ENCODE measurements around the gene TRANK1. TPM values are rescaled to one million over a fixed set of nuclear protein-coding genes. Genes with fewer than 3 reads are reported as not detected.

TRANK1 gene
- polyA plus RNA-seq, 1 donor (not counting 4 experiments of a cell fraction or from before 2014, with no cell fraction given), result 3.2 TPM

DNA sequence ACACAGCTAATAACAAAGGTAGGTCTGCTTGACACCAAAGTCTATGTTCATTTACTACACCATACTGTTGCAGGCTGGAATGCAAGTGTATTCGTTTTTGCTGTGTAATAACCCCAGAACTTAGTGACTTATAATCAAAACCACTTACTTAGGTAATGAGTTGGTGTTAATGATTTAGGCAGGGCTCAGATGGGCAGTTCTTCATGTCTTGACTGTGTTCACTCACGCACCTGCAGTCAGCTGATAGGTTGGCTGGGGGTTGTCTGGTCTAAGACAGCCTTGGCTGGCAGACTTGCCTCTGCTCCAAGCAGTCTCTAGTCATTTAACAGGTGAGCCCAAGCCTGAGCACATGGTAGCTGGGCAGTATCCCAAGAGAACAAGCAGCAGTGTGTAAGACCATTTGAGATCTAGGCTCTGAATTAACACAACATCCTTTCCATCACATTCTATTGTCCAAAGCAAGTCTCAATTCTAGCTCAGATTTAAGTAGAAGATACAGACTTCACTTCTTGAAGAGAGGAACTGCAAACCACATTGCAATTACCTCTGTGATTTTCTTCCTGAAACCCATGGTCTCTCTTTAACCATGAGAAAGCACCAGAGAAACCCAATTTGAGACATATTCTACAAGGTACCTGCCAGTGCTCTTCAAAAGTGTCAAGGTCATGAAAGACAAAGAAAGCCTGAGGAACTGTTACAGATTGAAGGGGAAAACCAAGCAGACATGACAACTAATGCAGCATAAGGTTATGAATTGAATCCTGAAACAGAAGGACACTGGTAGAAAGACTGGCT is 167.2 kb downstream of the TRANK1 start:
- no peaks in the 10 kb centered on the region for H4K20me1 ChIP-seq (ENCODE audit: control insufficient read depth, extremely low read depth, insufficient read depth, low read length)
- no peak overlapping the region for H2AFZ ChIP-seq (ENCODE audit: control insufficient read depth, low read length)

More for the DNA sequence above, 167.2 kb downstream of the TRANK1 start:
- no peak overlapping the region for H3K27ac ChIP-seq (ENCODE audit: control insufficient read depth, insufficient read depth, low read length)
- H3K9me1 ChIP-seq (ENCODE audit: control insufficient read depth, extremely low read depth, insufficient read depth, low read length), result no peaks in the 10 kb centered on the region
- DNase-seq (ENCODE audit: low read depth, low spot score) (no peak), FAIRE-seq (no peak)
- no peaks in the 10 kb centered on the region for H3K36me3 ChIP-seq (ENCODE audit: control insufficient read depth in 2 of 2, extremely low read depth in 1 of 2, insufficient read depth in 2 of 2, low read length in 2 of 2)
- H3K9me3 ChIP-seq (ENCODE audit: control insufficient read depth, low read depth, low read length), result no peaks in the 10 kb centered on the region
- no peak for TF ChIP-seq EZH2 (IDR thresholded peaks at IDR 0.05; ENCODE audit: low read length)
- TF ChIP-seq, protein P1, sequence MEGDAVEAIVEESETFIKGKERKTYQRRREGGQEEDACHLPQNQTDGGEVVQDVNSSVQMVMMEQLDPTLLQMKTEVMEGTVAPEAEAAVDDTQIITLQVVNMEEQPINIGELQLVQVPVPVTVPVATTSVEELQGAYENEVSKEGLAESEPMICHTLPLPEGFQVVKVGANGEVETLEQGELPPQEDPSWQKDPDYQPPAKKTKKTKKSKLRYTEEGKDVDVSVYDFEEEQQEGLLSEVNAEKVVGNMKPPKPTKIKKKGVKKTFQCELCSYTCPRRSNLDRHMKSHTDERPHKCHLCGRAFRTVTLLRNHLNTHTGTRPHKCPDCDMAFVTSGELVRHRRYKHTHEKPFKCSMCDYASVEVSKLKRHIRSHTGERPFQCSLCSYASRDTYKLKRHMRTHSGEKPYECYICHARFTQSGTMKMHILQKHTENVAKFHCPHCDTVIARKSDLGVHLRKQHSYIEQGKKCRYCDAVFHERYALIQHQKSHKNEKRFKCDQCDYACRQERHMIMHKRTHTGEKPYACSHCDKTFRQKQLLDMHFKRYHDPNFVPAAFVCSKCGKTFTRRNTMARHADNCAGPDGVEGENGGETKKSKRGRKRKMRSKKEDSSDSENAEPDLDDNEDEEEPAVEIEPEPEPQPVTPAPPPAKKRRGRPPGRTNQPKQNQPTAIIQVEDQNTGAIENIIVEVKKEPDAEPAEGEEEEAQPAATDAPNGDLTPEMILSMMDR (optimal IDR thresholded peaks at IDR 0.05 in 1 of 3, IDR thresholded peaks at IDR 0.05 in 1 of 3, conservative IDR thresholded peaks at IDR 0.05 in 1 of 3; ENCODE audit: extremely low read depth in 1 of 3, insufficient read depth in 2 of 3, low read length in 3 of 3), result no peak
- no peak overlapping the region for H3K9ac ChIP-seq (ENCODE audit: control insufficient read depth, extremely low read depth, insufficient read depth, low read length)
- H3K79me2 ChIP-seq (ENCODE audit: control insufficient read depth, insufficient read depth, low read length), result no peaks in the 10 kb centered on the region
- no peak overlapping the region for H3K4me3 ChIP-seq (ENCODE audit: control insufficient read depth in 2 of 3, extremely low read depth in 1 of 3, insufficient read depth in 2 of 3, low read depth in 1 of 3, low read length in 3 of 3)
- dilution Hi-C loops (cut with MboI; ENCODE audit: extremely low pct_ligation_motif_present, low sequenced_read_pairs), result no loop called here
- no peaks in the 10 kb centered on the region for H3K4me1 ChIP-seq (ENCODE audit: control insufficient read depth, extremely low read depth, insufficient read depth, low read length)
- peaks cover 5% of the 10 kb centered on the region for H3K27me3 ChIP-seq (ENCODE audit: control insufficient read depth, extremely low read depth, insufficient read depth, low read length)
- no peak overlapping the region for H3K4me2 ChIP-seq (ENCODE audit: control insufficient read depth, extremely low read depth, insufficient read depth, low read depth, low read length)

Small RNA genes within 50 kb of the gene (small RNA-seq; reads per million reads assigned to genes)
- gene RNU6ATAC4P (ENCODE audit: insufficient read length in 3 of 3, low read depth in 3 of 3, low replicate concordance in 1 of 3), result 0 to 0.67 (median 0) reads per million in 3 experiments

Other genes with a start within 250 kb of the TRANK1 start
- not detected in 3 replicates for gene DCLK3, start 180.5 kb downstream of the TRANK1 start, polyA plus RNA-seq
- 3.8 to 5.5 TPM (median 5.2 TPM) in 3 replicates for gene EPM2AIP1, start 48.1 kb upstream of the TRANK1 start, polyA plus RNA-seq
- gene MLH1, start 48.5 kb upstream of the TRANK1 start, polyA plus RNA-seq, result 30.5 to 44.7 TPM (median 33.7 TPM) in 3 replicates
- 40.9 to 70.3 TPM (median 57.8 TPM) in 3 replicates for gene LRRFIP2, start 229.5 kb upstream of the TRANK1 start, polyA plus RNA-seq

Data from keratinocyte (primary cell).